ENCODE data around the gene TMEM30B.
"Not testable (repeated sequence)": the region's sequence is repeated elsewhere in the genome, so short reads cannot be mapped to it uniquely, and the experiment has no call there.

TMEM30B gene

GRCh38 chr14:61266436-61266835, 14.7 kb downstream of the TMEM30B start:
- no peak for DNase-seq

- no peak for DNase-seq
These were observed 16.5 kb downstream of the TMEM30B start for GRCh38 chr14:61264651-61265050.

GRCh38 chr14:61264010-61264571, 17.0 kb downstream of the TMEM30B start:
- no peak for DNase-seq

GRCh38 chr14:61262082-61262481, 19.1 kb downstream of the TMEM30B start:
- no peak for DNase-seq

GRCh38 chr14:61260939-61261776, 20.0 kb downstream of the TMEM30B start:
- no peak for DNase-seq

GRCh38 chr14:61258985-61259384, 22.2 kb downstream of the TMEM30B start:
- peak in 1 of 51 donors; percentile 13 for DNase-seq

GRCh38 chr14:61257469-61258057, 23.6 kb downstream of the TMEM30B start:
- no peak for DNase-seq

- DNase-seq, result no peak
These were observed 24.2 kb downstream of the TMEM30B start for GRCh38 chr14:61256826-61257468.

- DNase-seq, result no peak
These were observed 25.2 kb downstream of the TMEM30B start for GRCh38 chr14:61255968-61256367.

- no peak for DNase-seq
These were observed 26.2 kb downstream of the TMEM30B start for GRCh38 chr14:61254808-61255526.

- no peak for DNase-seq
These were observed 27.9 kb downstream of the TMEM30B start for GRCh38 chr14:61253064-61253738.

GRCh38 chr14:61252369-61253063, 28.6 kb downstream of the TMEM30B start:
- DNase-seq, result peak in 43 of 51 donors; percentile 1 to 80 (median 31)

- DNase-seq, result no peak
These were observed 31.1 kb downstream of the TMEM30B start for GRCh38 chr14:61250063-61250462.

GRCh38 chr14:61247935-61248334, 33.2 kb downstream of the TMEM30B start:
- DNase-seq, result no peak

GRCh38 chr14:61246721-61247120, 34.4 kb downstream of the TMEM30B start:
- DNase-seq, result no peak

GRCh38 chr14:61244009-61244408, 37.1 kb downstream of the TMEM30B start:
- DNase-seq, result no peak

- no peak for DNase-seq
These were observed 40.9 kb downstream of the TMEM30B start for GRCh38 chr14:61240206-61240605.

GRCh38 chr14:61239285-61239684, 41.9 kb downstream of the TMEM30B start:
- DNase-seq, result not testable (repeated sequence)

- DNase-seq, result no peak
These were observed 42.4 kb downstream of the TMEM30B start for GRCh38 chr14:61238611-61239245.
